KMS-11 (cell line): ENCODE data around the gene CYP27A1.

ENCODE experiments used
- H2AFZ ChIP-seq: fragments of 200-600 bp; sonication (generic); 2 replicates; pipeline ENCODE4 v1.6.1; 2016; ENCODE audit warnings: antibody characterized with exemption, mixed run types, low read depth
- H3K27ac ChIP-seq: fragments of 200-600 bp; sonication (generic); 2 replicates; pipeline ENCODE4 v1.6.1; 2016; ENCODE audit warnings: mild to moderate bottlenecking, mixed run types
- H3K27me3 ChIP-seq: fragments of 200-600 bp; sonication (generic); 2 replicates; pipeline ENCODE4 v1.6.1; 2017; ENCODE audit warnings: mild to moderate bottlenecking, low read depth, mixed run types, moderate library complexity; ENCODE audit not compliant: insufficient read depth
- H3K36me3 ChIP-seq: fragments of 200-600 bp; sonication (generic); 2 replicates; pipeline ENCODE4 v1.6.1; 2017; ENCODE audit warnings: mild to moderate bottlenecking, mixed run types; ENCODE audit not compliant: insufficient read depth
- H3K4me1 ChIP-seq: fragments of 200-600 bp; sonication (generic); 2 replicates; pipeline ENCODE4 v1.6.1; 2016; ENCODE audit warnings: mild to moderate bottlenecking, low read depth, mixed run types; ENCODE audit not compliant: poor library complexity, severe bottlenecking
- H3K4me2 ChIP-seq: fragments of 200-600 bp; sonication (generic); 2 replicates; pipeline ENCODE4 v1.7.0; 2016; ENCODE audit warnings: mild to moderate bottlenecking, mixed run types
- H3K4me3 ChIP-seq: fragments of 200-600 bp; sonication (generic); IDR thresholded peaks from 2 replicates; pipeline ENCODE4 v1.6.1; 2017; ENCODE audit warnings: low read depth, low read length, mixed read lengths; ENCODE audit not compliant: insufficient read depth
- H3K79me2 ChIP-seq: fragments of 200-600 bp; sonication (generic); 2 replicates; pipeline ENCODE4 v1.6.1; 2016; ENCODE audit warnings: low read depth, mixed run types; ENCODE audit not compliant: insufficient read depth
- H3K9ac ChIP-seq: fragments of 200-600 bp; sonication (generic); 2 replicates; pipeline ENCODE4 v1.6.1; 2016; ENCODE audit warnings: mild to moderate bottlenecking, mixed run types
- H4K20me1 ChIP-seq: fragments of 200-600 bp; sonication (generic); 2 replicates; pipeline ENCODE4 v1.6.1; 2016; ENCODE audit warnings: mild to moderate bottlenecking, mixed run types; ENCODE audit not compliant: insufficient read depth
- CTCF ChIP-seq: fragments of 200-600 bp; sonication (generic); conservative IDR thresholded peaks from 2 replicates; pipeline ENCODE4 v1.6.1; 2017; ENCODE audit warnings: low read depth, mild to moderate bottlenecking, antibody characterized with exemption, low read length, moderate library complexity, mixed read lengths

CYP27A1 gene

GRCh38 chr2:218824004-218824403 lies 42.1 kb downstream of the CYP27A1 start:
- no peak overlapping the region for H3K4me3 ChIP-seq
- H4K20me1 ChIP-seq: no peaks in the 10 kb centered on the region
- H3K27ac ChIP-seq: no peak overlapping the region
- no peaks in the 10 kb centered on the region for H3K4me1 ChIP-seq
- no peak for TF ChIP-seq CTCF
- no peak overlapping the region for H3K4me2 ChIP-seq
- H3K27me3 ChIP-seq: no peaks in the 10 kb centered on the region
- no peak overlapping the region for H2AFZ ChIP-seq
- no peaks in the 10 kb centered on the region for H3K79me2 ChIP-seq
- no peaks in the 10 kb centered on the region for H3K36me3 ChIP-seq
- no peak overlapping the region for H3K9ac ChIP-seq

DNA sequence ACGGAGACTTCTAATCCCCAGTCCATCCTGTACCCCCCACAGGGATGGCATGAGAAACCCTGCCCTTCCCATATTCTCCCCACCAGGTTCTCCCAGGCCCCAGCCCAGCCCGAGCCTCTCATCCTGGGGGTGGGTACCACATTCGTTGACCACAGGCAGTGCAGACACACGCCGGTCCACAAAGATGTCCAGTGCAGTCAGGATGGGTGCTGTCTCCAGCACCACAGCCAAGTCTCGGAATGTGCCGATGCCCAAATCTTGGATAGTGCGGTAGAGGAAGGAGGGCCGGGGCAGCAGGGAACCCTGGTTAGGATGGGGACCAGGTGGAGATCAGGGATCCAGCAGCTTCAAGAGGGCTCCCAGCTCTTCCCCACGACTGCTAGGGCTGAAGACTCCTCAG lies 44.8 kb downstream of the CYP27A1 start:
- Histone ChIP-seq H3K4me1 (peaks cover 5% of the 10 kb centered on the region), H3K27me3 (no peaks in the 10 kb centered on the region), H3K4me2 (no peak overlapping the region), H3K79me2 (no peaks in the 10 kb centered on the region), H3K27ac (no peak overlapping the region), H2AFZ (no peak overlapping the region), H4K20me1 (no peaks in the 10 kb centered on the region), H3K4me3 (no peak overlapping the region), H3K36me3 (no peaks in the 10 kb centered on the region), H3K9ac (no peak overlapping the region)
- no peak for TF ChIP-seq CTCF

DNA sequence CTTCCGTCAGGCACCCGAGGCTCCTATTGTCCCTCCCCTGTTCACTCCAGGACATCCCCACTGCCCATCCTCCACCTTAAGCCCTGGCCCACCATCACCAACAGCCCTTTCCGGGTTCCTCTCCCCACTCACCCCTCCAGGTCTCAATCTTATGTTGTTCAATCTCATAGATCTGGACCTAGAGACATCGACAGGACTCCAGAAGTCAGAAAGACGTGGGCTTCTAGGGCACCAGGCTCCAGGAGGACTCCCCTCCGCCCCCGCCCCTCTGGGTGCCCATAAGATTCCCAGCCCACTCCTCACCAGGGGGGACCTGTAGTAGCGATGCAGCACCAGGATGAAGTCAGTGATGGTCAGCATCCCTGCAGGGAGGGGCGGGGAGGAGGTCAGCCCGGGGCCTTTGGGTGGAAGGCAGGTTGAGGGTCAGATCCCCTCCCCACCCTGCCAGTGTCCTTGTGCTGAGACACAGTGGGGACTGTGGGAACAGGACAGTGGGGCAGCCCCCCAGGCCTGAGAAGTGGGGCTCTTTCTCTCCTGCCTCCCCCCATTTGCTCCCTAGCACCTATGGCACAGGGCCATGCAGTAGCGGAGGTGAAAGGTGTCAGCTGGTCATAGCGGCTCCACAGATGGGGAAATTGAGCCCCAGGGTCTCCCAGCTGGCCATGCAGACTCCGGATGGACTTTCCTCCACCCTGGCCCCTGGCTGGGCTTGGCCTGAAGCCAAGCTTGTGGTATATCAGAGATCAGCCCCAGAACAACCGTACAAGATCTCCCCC lies 45.9 kb downstream of the CYP27A1 start:
- Histone ChIP-seq H2AFZ (no peak overlapping the region), H3K4me2 (no peak overlapping the region), H3K4me3 (no peak overlapping the region), H3K4me1 (peaks cover 16% of the 10 kb centered on the region), H3K79me2 (no peaks in the 10 kb centered on the region), H3K9ac (no peak overlapping the region), H3K27ac (no peak overlapping the region), H3K27me3 (no peaks in the 10 kb centered on the region), H3K36me3 (no peaks in the 10 kb centered on the region), H4K20me1 (no peaks in the 10 kb centered on the region)
- TF ChIP-seq CTCF: no peak

GRCh38 chr2:218828477-218828778 lies 46.5 kb downstream of the CYP27A1 start:
- peaks cover 21% of the 10 kb centered on the region for H3K4me1 ChIP-seq
- H3K27me3 ChIP-seq: no peaks in the 10 kb centered on the region
- no peaks in the 10 kb centered on the region for H3K79me2 ChIP-seq
- no peak overlapping the region for H2AFZ ChIP-seq
- H3K4me2 ChIP-seq: no peak overlapping the region
- H3K36me3 ChIP-seq: no peaks in the 10 kb centered on the region
- H3K27ac ChIP-seq: no peak overlapping the region
- no peak for TF ChIP-seq CTCF
- no peaks in the 10 kb centered on the region for H4K20me1 ChIP-seq
- H3K9ac ChIP-seq: no peak overlapping the region
- no peak overlapping the region for H3K4me3 ChIP-seq
